Ovary (tissue), 3 donors: ENCODE data around the gene C8G.

ENCODE experiments used
- POLR2A ChIP-seq: fragments of 450-650 bp; IDR thresholded peaks from one replicate; pipeline ENCODE4 v1.6.1; 2017; ENCODE audit warnings: antibody characterized with exemption, mild to moderate bottlenecking, moderate library complexity
- TF ChIP-seq, protein P1 (sequence below), 3 donors: fragments of 450-650 bp in 2 of 3; fragments of 200-600 bp in 1 of 3; IDR thresholded peaks; one replicate each; pipeline versions ENCODE4 v1.5.1 to v1.8.0; 2016 to 2022; ENCODE audit warnings: antibody characterized with exemption in 3 of 3, mild to moderate bottlenecking in 1 of 3
- donor health status: DM: no; HTN: no; CAD: no.

DNA sequence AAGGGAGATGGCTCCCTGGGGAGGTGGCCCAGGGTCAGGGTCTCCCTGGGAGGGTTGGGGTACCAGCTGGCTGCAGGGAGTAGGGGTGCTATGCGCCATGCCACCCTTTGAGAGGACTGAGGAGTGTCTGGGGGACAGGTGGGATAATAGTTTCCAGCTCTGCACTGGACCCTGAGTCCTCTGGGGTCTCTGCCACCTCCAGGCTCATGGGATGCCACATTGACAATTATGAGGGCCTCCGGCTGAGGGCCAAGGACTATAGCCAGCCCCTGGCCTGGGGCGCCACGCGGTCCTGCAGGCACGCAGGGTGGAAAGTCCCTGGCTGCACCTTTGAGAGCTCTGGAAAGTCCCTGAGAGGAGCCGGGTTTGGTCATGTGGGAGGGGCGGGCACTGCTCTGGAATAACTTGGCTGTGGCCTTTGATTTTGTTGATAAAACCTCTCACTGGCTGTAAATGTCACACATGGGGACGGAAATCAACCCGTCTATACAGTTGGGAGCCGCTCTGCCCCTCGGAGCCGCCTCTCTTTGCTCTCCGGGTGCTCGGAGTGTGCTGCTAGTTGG lies 42.7 kb upstream of the C8G start:
- TF ChIP-seq, protein P1, sequence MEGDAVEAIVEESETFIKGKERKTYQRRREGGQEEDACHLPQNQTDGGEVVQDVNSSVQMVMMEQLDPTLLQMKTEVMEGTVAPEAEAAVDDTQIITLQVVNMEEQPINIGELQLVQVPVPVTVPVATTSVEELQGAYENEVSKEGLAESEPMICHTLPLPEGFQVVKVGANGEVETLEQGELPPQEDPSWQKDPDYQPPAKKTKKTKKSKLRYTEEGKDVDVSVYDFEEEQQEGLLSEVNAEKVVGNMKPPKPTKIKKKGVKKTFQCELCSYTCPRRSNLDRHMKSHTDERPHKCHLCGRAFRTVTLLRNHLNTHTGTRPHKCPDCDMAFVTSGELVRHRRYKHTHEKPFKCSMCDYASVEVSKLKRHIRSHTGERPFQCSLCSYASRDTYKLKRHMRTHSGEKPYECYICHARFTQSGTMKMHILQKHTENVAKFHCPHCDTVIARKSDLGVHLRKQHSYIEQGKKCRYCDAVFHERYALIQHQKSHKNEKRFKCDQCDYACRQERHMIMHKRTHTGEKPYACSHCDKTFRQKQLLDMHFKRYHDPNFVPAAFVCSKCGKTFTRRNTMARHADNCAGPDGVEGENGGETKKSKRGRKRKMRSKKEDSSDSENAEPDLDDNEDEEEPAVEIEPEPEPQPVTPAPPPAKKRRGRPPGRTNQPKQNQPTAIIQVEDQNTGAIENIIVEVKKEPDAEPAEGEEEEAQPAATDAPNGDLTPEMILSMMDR (IDR thresholded peaks at IDR 0.05), result no peak
- no peak for TF ChIP-seq POLR2A
